GM12878 (cell line): ENCODE results near the gene PCP4L1. TPM values are rescaled to one million over a fixed set of nuclear protein-coding genes. Genes with fewer than 3 reads are reported as not detected.

Experiments
- ATAC-seq: fragments of 200-7000 bp; cut with Tn5 transposase; 3 replicates; pipeline ENCODE4 v1.9.1; 2020; ENCODE audit warnings: mild to moderate bottlenecking, moderate library complexity
- BruUV-seq: library from RNA; stranded (reverse); fragments of 400-500 nt; replicated peaks from 2 replicates; lab custom pipeline; 2021; lab: Mats Ljungman, UMichigan
- CTCF ChIA-PET: fragments of 300-600 bp; sonication (Branson Sonifier 250); formaldehyde crosslinking; extraction: SDS; loops from one replicate; lab custom pipeline; 2021; ENCODE audit warnings: inconsistent platforms; lab: Yijun Ruan, JAX
- POLR2A ChIA-PET: fragments of 350-600 bp; formaldehyde crosslinking; extraction: SDS; loops from one replicate; lab custom pipeline; 2021; ENCODE audit warnings: inconsistent platforms; lab: Charles Lee
- RAD21 ChIA-PET: fragments of 300-600 bp; sonication (Branson Sonifier 250); formaldehyde crosslinking; loops from one replicate; lab custom pipeline; 2023; ENCODE audit warnings: antibody characterized with exemption; ENCODE audit not compliant: unreplicated experiment; lab: Charles Lee
- SMC1A ChIA-PET: fragments of 300-600 bp; sonication (Branson Sonifier 250); formaldehyde crosslinking; loops from one replicate; lab custom pipeline; 2023; ENCODE audit not compliant: unreplicated experiment, uncharacterized antibody; lab: Charles Lee
- DNase-seq: peaks from one replicate; pipeline ENCODE4 v3.0.0-alpha.2; 2011; ENCODE audit warnings: low read depth, low spot score
- FAIRE-seq: peaks from 3 replicates; lab custom pipeline; 2011; peaks lifted over from hg19 to GRCh38; lab: Jason Lieb, UNC
- H2AFZ ChIP-seq: 2 replicates; pipeline ENCODE4 v1.6.0; 2011; ENCODE audit warnings: low read depth, low read length, control low read depth; ENCODE audit not compliant: control insufficient read depth
- H3K27ac ChIP-seq: 2 replicates; pipeline ENCODE4 v1.5.1; 2011; ENCODE audit warnings: control low read depth; ENCODE audit not compliant: control insufficient read depth, insufficient read depth
- H3K27me3 ChIP-seq, 2 experiments: replicated peaks in 1 of 2; 2 replicates each; pipeline versions ENCODE4 v1.6.0 to v1.6.1; 2011; ENCODE audit warnings: low read length in 1 of 2; ENCODE audit not compliant: control insufficient read depth in 2 of 2, insufficient read depth in 2 of 2
- H3K36me3 ChIP-seq, 2 experiments: 2 replicates each; pipeline ENCODE4 v1.5.1; 2011; ENCODE audit warnings: low read length in 1 of 2; ENCODE audit not compliant: control insufficient read depth in 2 of 2, insufficient read depth in 2 of 2
- H3K4me1 ChIP-seq: 2 replicates; pipeline ENCODE4 v1.6.1; 2011; ENCODE audit warnings: mild to moderate bottlenecking, low read length, moderate library complexity, mixed read lengths; ENCODE audit not compliant: control insufficient read depth, insufficient read depth
- H3K4me2 ChIP-seq: 2 replicates; pipeline ENCODE4 v1.6.0; 2011; ENCODE audit warnings: control low read depth; ENCODE audit not compliant: control insufficient read depth, insufficient read depth
- H3K4me3 ChIP-seq: fragments of 200-600 bp; sonication (generic); 2 replicates; pipeline ENCODE4 v1.5.1; 2016
- H3K79me2 ChIP-seq: 2 replicates; pipeline ENCODE4 v1.6.0; 2011; ENCODE audit warnings: low read length; ENCODE audit not compliant: control insufficient read depth, insufficient read depth
- H3K9ac ChIP-seq: 2 replicates; pipeline ENCODE4 v1.8.0; 2011; ENCODE audit warnings: low read length, control low read depth, mixed read lengths; ENCODE audit not compliant: control insufficient read depth, insufficient read depth
- H3K9me3 ChIP-seq: replicated peaks from 3 replicates; pipeline ENCODE4 v1.5.1; 2011; ENCODE audit warnings: mild to moderate bottlenecking, low read length; ENCODE audit not compliant: control insufficient read depth, insufficient read depth
- H4K20me1 ChIP-seq: 2 replicates; pipeline ENCODE4 v1.6.0; 2011; ENCODE audit not compliant: control insufficient read depth, insufficient read depth
- ATF3 ChIP-seq: IDR thresholded peaks from 2 replicates; pipeline ENCODE4 v1.6.1; 2011; ENCODE audit warnings: low read depth, mild to moderate bottlenecking, low read length, moderate library complexity, borderline replicate concordance; ENCODE audit errors: extremely low read depth
- ESRRA ChIP-seq: IDR thresholded peaks from 2 replicates; pipeline ENCODE4 v1.6.1; 2012; ENCODE audit warnings: mild to moderate bottlenecking, low read length, improper control_type of control experiment
- HSF1 ChIP-seq: fragments of 150-350 bp; IDR thresholded peaks from 2 replicates; pipeline ENCODE4 v1.6.1; 2014; ENCODE audit warnings: mild to moderate bottlenecking, low read depth, low read length
- JUNB ChIP-seq: IDR thresholded peaks from 2 replicates; pipeline ENCODE4 v1.6.1; 2016; ENCODE audit warnings: antibody characterized with exemption, mild to moderate bottlenecking
- NRF1 ChIP-seq: conservative IDR thresholded peaks from 2 replicates; pipeline ENCODE4 v1.6.1; 2011; ENCODE audit warnings: mild to moderate bottlenecking, low read depth, low read length, improper control_type of control experiment
- POLR2AphosphoS2 ChIP-seq: IDR thresholded peaks from 2 replicates; pipeline ENCODE4 v1.6.1; 2011; ENCODE audit warnings: low read depth, mild to moderate bottlenecking, low read length, improper control_type of control experiment, moderate library complexity
- RB1 ChIP-seq: fragments of 450-650 bp; formaldehyde crosslinking; IDR thresholded peaks from 2 replicates; pipeline ENCODE4 v1.6.1; 2017; ENCODE audit warnings: mild to moderate bottlenecking, borderline replicate concordance
- RFX5 ChIP-seq: IDR thresholded peaks from 2 replicates; pipeline ENCODE4 v1.6.1; 2011; ENCODE audit warnings: low read depth, low read length, improper control_type of control experiment
- SKIL ChIP-seq: fragments of 450-650 bp; IDR thresholded peaks from 2 replicates; pipeline ENCODE4 v1.6.1; 2017; ENCODE audit warnings: mild to moderate bottlenecking, low read depth, inconsistent platforms; ENCODE audit not compliant: poor library complexity, severe bottlenecking
- SMARCA5 ChIP-seq: fragments of 450-650 bp; IDR thresholded peaks from 2 replicates; pipeline ENCODE4 v1.6.1; 2017; ENCODE audit warnings: mild to moderate bottlenecking
- SP1 ChIP-seq: IDR thresholded peaks from one replicate; pipeline ENCODE4 v1.6.1; 2011; ENCODE audit warnings: low read depth, low read length
- TAF1 ChIP-seq: IDR thresholded peaks from 2 replicates; pipeline ENCODE4 v1.6.1; 2011; ENCODE audit warnings: mild to moderate bottlenecking, low read depth, low read length, borderline replicate concordance
- TCF12 ChIP-seq: IDR thresholded peaks from 2 replicates; pipeline ENCODE4 v1.6.1; 2011; ENCODE audit warnings: low read depth, mild to moderate bottlenecking, low read length
- WGBS: methylation state at CpG from one replicate; pipeline ENCODE4 v1.1.6; 2016; ENCODE audit warnings: low lambda C conversion rate; ENCODE audit not compliant: insufficient replicate concordance, insufficient coverage; ENCODE audit errors: missing lambda C conversion rate; 5-methylcytosine and 5-hydroxymethylcytosine counted together
- in situ Hi-C: fragments of 300-500 bp; cut with MboI; formaldehyde crosslinking; loops from 9 replicates; pipeline ENCODE4 v1.14.3; 2018; ENCODE audit warnings: mixed read lengths
- intact Hi-C: fragments of 100-400 bp; cut with micrococcal nuclease; formaldehyde crosslinking; loops from one replicate; pipeline ENCODE4 v1.14.2; 2022; ENCODE audit not compliant: unreplicated experiment
- polyA plus RNA-seq, 11 experiments: library from polyadenylated mRNA; depleted of rRNA in 4 of 11; unstranded in 6 of 11; stranded (reverse) in 5 of 11; fragments of >200 nt; fragmentation: Nextera tagmentation in 4 of 11; fragmentation: Illumina TruSeq in 1 of 11; extraction: Ambion mirVana in 4 of 11; extraction: Trizol in 1 of 11; gene quantifications; 1 replicate in 1 of 11; 2 replicates in 10 of 11; pipeline versions ENCODE4 v1.2.1 to v1.2.3, GENCODE V29; 2011 to 2016; ENCODE audit warnings: inconsistent platforms in 2 of 11, missing spikeins in 2 of 11, low read depth in 1 of 11
- total RNA-seq, 4 experiments: library from RNA; depleted of rRNA in 3 of 4; stranded (reverse); fragments of >200 nt in 3 of 4; fragmentation: Illumina TruSeq in 1 of 4; extraction: Trizol in 1 of 4; gene quantifications; 2 replicates each; pipeline versions ENCODE4 v1.2.1 to v1.2.3, GENCODE V29; 2013 to 2021
- TF ChIP-seq, protein P1 (sequence below): fragments of 450-650 bp; IDR thresholded peaks from 2 replicates; pipeline ENCODE4 v1.6.1; 2016; ENCODE audit warnings: mild to moderate bottlenecking, moderate library complexity, borderline replicate concordance

The PCP4L1 gene
- total and polyA plus RNA-seq, 10 of the 15 experiments (the other 5 are each of a cell fraction or from before 2014, with no cell fraction given), result 1.0 to 5.2 (median 2.8) TPM

DNA sequence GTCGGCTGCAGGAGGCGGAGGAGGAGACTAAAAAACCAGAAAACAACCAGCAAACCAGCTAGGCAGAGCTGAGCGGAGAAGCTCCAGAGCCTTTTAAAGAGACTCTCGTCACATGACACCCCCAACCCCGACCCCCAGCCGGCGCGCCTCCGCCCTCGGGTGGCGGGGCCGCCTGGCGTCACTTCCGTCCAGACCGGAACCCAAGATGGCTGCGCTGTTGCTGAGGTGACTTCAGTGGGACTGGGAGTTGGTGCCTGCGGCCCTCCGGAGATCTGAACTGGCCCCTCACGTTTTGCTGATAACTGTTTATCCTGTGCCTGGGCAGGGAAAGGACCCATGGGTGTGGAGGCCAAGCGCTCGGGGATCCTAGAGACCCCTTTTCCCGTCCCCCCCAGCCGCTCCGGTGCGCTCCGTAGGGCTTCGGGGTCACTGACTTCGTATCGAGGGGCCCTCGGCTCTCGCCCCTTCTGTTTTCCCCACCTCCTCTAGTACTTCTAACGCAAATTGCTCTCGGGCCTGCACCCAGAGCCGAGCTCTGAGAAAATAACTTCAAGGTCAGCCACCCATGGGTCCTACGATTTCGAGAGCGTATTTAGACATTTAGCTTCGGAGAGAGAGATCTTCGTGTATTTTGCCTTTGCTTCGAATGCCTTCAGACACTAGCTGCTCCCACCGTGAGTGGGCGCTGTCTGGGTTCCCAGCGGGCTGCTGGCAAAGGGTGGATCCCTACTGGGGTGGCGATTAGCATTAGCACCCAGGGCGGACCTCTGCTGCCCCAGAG is 55.8 kb downstream of the PCP4L1 start, which contains the start of gene SDHC:
Gene SDHC, plus strand, starts transcription at position 181 of the 781 bp plus-strand sequence. Its CDS starts 25 bp downstream, at position 206.
- H3K27me3 ChIP-seq, result no peaks in the 10 kb centered on the region
- ChIA-PET CTCF (interaction anchor here (0.6 to 3.6 kb wide), 9 partner anchors 9 to 88 kb away, joined by 3 to 13 read pairs (median 4); partner anchors contain the start of gene TOMM40L), SMC1A (interaction anchor here (0.5 to 3.0 kb wide), 6 partner anchors 11 to 112 kb away, joined by 3 to 16 read pairs (median 4); partner anchors contain the start of genes CFAP126 and NDUFS2), POLR2A (interaction anchor here (0.5 to 1.5 kb wide), 5 partner anchors 8 to 90 kb away, joined by 3 to 6 read pairs (median 3); no protein-coding TSS in a partner anchor), RAD21 (interaction anchor here (0.6 to 1.3 kb wide), 6 partner anchors 54 to 132 kb away, joined by 3 to 6 read pairs (median 4); partner anchors contain the start of gene TOMM40L)
- H3K9ac ChIP-seq, result peak within 1 kb of the TSS; percentile 83
- WGBS, result under 1% methylated on average over 44 of the region's 45 CpGs
- H3K4me1 ChIP-seq, result peaks cover 3% of the 10 kb centered on the region; the same call in 1 of the 2 replicates
- no peaks in the 10 kb centered on the region for H4K20me1 ChIP-seq
- peak within 1 kb of the TSS; percentile 65 for H3K27ac ChIP-seq
- DNase-seq (no peak), ATAC-seq (peak; percentile 99), FAIRE-seq (peak; percentile 95)
- H3K4me2 ChIP-seq, result peak within 1 kb of the TSS; percentile 85
- BruUV-seq, result TSS peak; percentile 84
- peak within 1 kb of the TSS; percentile 80 for H3K4me3 ChIP-seq
- in situ Hi-C loops, result no loop called here
- no peaks in the 10 kb centered on the region for H3K9me3 ChIP-seq
- H2AFZ ChIP-seq, result peak within 1 kb of the TSS; percentile 94
- peaks cover 15% of the 10 kb centered on the region for H3K79me2 ChIP-seq
- intact Hi-C loops, result loop anchor here (5.0 kb wide), 1 partner anchor 68 kb away; no protein-coding TSS in a partner anchor
- no peaks in the 10 kb centered on the region for H3K36me3 ChIP-seq
- TF ChIP-seq POLR2AphosphoS2 (peak; percentile 89; the same call in 1 of the 2 replicates), SP1 (peak; percentile 48), RFX5 (no peak), HSF1 (no peak), ATF3 (peak; percentile 32; the same call in 1 of the 2 replicates), TCF12 (no peak), NRF1 (no peak), TAF1 (peak; percentile 93), SKIL (no peak), RB1 (no peak), ESRRA (no peak), JUNB (no peak), SMARCA5 (no peak)
- TF ChIP-seq, protein P1, sequence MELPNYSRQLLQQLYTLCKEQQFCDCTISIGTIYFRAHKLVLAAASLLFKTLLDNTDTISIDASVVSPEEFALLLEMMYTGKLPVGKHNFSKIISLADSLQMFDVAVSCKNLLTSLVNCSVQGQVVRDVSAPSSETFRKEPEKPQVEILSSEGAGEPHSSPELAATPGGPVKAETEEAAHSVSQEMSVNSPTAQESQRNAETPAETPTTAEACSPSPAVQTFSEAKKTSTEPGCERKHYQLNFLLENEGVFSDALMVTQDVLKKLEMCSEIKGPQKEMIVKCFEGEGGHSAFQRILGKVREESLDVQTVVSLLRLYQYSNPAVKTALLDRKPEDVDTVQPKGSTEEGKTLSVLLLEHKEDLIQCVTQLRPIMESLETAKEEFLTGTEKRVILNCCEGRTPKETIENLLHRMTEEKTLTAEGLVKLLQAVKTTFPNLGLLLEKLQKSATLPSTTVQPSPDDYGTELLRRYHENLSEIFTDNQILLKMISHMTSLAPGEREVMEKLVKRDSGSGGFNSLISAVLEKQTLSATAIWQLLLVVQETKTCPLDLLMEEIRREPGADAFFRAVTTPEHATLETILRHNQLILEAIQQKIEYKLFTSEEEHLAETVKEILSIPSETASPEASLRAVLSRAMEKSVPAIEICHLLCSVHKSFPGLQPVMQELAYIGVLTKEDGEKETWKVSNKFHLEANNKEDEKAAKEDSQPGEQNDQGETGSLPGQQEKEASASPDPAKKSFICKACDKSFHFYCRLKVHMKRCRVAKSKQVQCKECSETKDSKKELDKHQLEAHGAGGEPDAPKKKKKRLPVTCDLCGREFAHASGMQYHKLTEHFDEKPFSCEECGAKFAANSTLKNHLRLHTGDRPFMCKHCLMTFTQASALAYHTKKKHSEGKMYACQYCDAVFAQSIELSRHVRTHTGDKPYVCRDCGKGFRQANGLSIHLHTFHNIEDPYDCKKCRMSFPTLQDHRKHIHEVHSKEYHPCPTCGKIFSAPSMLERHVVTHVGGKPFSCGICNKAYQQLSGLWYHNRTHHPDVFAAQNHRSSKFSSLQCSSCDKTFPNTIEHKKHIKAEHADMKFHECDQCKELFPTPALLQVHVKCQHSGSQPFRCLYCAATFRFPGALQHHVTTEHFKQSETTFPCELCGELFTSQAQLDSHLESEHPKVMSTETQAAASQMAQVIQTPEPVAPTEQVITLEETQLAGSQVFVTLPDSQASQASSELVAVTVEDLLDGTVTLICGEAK, result peak; percentile 88
